Osteoblast (primary cell): ENCODE measurements around the gene EIF2AK3. TPM values are rescaled to one million over a fixed set of nuclear protein-coding genes. Genes with fewer than 3 reads are reported as not detected.
A peak's percentile ranks its signal among the peaks of the same experiment; 100 is the strongest.

Source experiments
- DNase-seq: peaks from one replicate; pipeline ENCODE4 v3.0.0; 2011; ENCODE audit warnings: low spot score, mixed read lengths; ENCODE audit not compliant: insufficient read length; ENCODE audit errors: missing footprints
- H2AFZ ChIP-seq: 2 replicates; pipeline ENCODE4 v1.6.0; 2011; ENCODE audit warnings: mild to moderate bottlenecking, low read length
- H3K27ac ChIP-seq: 2 replicates; pipeline ENCODE4 v1.5.1; 2011; ENCODE audit warnings: mild to moderate bottlenecking, low read depth, low read length, moderate library complexity
- H3K27me3 ChIP-seq: 2 replicates; pipeline ENCODE4 v1.6.0; 2012; ENCODE audit warnings: mild to moderate bottlenecking, control low read depth, inconsistent platforms, low read length, moderate library complexity; ENCODE audit not compliant: insufficient read depth
- H3K36me3 ChIP-seq: 2 replicates; pipeline ENCODE4 v1.5.1; 2011; ENCODE audit warnings: mild to moderate bottlenecking, low read length, control low read depth, moderate library complexity; ENCODE audit not compliant: insufficient read depth
- H3K4me1 ChIP-seq: 2 replicates; pipeline ENCODE4 v1.5.1; 2011; ENCODE audit warnings: mild to moderate bottlenecking, low read length, control low read depth, moderate library complexity; ENCODE audit not compliant: insufficient read depth
- H3K4me2 ChIP-seq: 2 replicates; pipeline ENCODE4 v1.6.0; 2011; ENCODE audit warnings: mild to moderate bottlenecking, low read length; ENCODE audit not compliant: insufficient read depth
- H3K4me3 ChIP-seq: fragments of 200-600 bp; sonication (generic); 3 replicates; pipeline ENCODE4 v1.5.1; 2012; ENCODE audit warnings: mild to moderate bottlenecking, low read length, inconsistent platforms; ENCODE audit not compliant: insufficient read depth
- H3K79me2 ChIP-seq: 2 replicates; pipeline ENCODE4 v1.6.0; 2012; ENCODE audit warnings: mild to moderate bottlenecking, low read length, control low read depth, inconsistent platforms; ENCODE audit not compliant: insufficient read depth
- H3K9me3 ChIP-seq: 2 replicates; pipeline ENCODE4 v1.5.1; 2011; ENCODE audit warnings: low read depth, low read length, control low read depth
- H4K20me1 ChIP-seq: 2 replicates; pipeline ENCODE4 v1.6.0; 2012; ENCODE audit warnings: mild to moderate bottlenecking, low read length, control low read depth; ENCODE audit not compliant: insufficient read depth
- CTCF ChIP-seq: IDR thresholded peaks from 2 replicates; pipeline ENCODE4 v1.5.1; 2011; ENCODE audit warnings: mild to moderate bottlenecking, low read depth, low read length, moderate library complexity; ENCODE audit errors: extremely low read depth
- total RNA-seq: library from RNA; depleted of rRNA; stranded (reverse); fragments of >200 nt; gene quantifications from 2 replicates; pipeline ENCODE4 v1.2.3, GENCODE V29; 2012

EIF2AK3 gene
- total RNA-seq, 1 donor, result 25.7 TPM

- peaks cover 52% of the 10 kb centered on the region for H3K79me2 ChIP-seq
- H3K4me1 ChIP-seq, result peaks cover 45% of the 10 kb centered on the region
- peak overlapping the region; percentile 62 for H3K4me2 ChIP-seq
- TF ChIP-seq CTCF, result no peak
- peak overlapping the region; percentile 87 for H3K27ac ChIP-seq
- DNase-seq, result peak; percentile 68
- no peak overlapping the region for H2AFZ ChIP-seq
- H3K4me3 ChIP-seq, result peak overlapping the region; percentile 5
- no peaks in the 10 kb centered on the region for H3K9me3 ChIP-seq
- H3K27me3 ChIP-seq, result no peaks in the 10 kb centered on the region
- peaks cover 33% of the 10 kb centered on the region for H4K20me1 ChIP-seq
- no peaks in the 10 kb centered on the region for H3K36me3 ChIP-seq
Observed at GRCh38 chr2:88600038-88600465, 27.2 kb downstream of the EIF2AK3 start.

- DNase-seq, result no peak
- peak overlapping the region; percentile 62 for H3K4me2 ChIP-seq
- peak overlapping the region; percentile 87 for H3K27ac ChIP-seq
- H3K79me2 ChIP-seq, result peaks cover 50% of the 10 kb centered on the region
- no peaks in the 10 kb centered on the region for H3K27me3 ChIP-seq
- H4K20me1 ChIP-seq, result peaks cover 33% of the 10 kb centered on the region
- H2AFZ ChIP-seq, result no peak overlapping the region
- no peaks in the 10 kb centered on the region for H3K9me3 ChIP-seq
- H3K36me3 ChIP-seq, result peaks cover 3% of the 10 kb centered on the region
- H3K4me1 ChIP-seq, result peaks cover 45% of the 10 kb centered on the region
- H3K4me3 ChIP-seq, result no peak overlapping the region
- TF ChIP-seq CTCF, result no peak
Observed at GRCh38 chr2:88599527-88599926, 27.7 kb downstream of the EIF2AK3 start.

- H3K27ac ChIP-seq, result no peak overlapping the region
- H3K36me3 ChIP-seq, result peaks cover 19% of the 10 kb centered on the region
- H4K20me1 ChIP-seq, result peaks cover 29% of the 10 kb centered on the region
- no peak for DNase-seq
- no peak for TF ChIP-seq CTCF
- H3K79me2 ChIP-seq, result peaks cover 38% of the 10 kb centered on the region
- H3K4me2 ChIP-seq, result no peak overlapping the region
- peaks cover 22% of the 10 kb centered on the region for H3K4me1 ChIP-seq
- H3K27me3 ChIP-seq, result no peaks in the 10 kb centered on the region
- no peak overlapping the region for H2AFZ ChIP-seq
- H3K9me3 ChIP-seq, result no peaks in the 10 kb centered on the region
- no peak overlapping the region for H3K4me3 ChIP-seq
Observed at GRCh38 chr2:88597168-88597567, 30.1 kb downstream of the EIF2AK3 start.

GRCh38 chr2:88596141-88596830, 31.0 kb downstream of the EIF2AK3 start:
- Histone ChIP-seq H3K79me2 (peaks cover 33% of the 10 kb centered on the region), H4K20me1 (peaks cover 27% of the 10 kb centered on the region), H3K4me2 (no peak overlapping the region), H3K27ac (no peak overlapping the region), H3K27me3 (no peaks in the 10 kb centered on the region), H3K36me3 (peaks cover 20% of the 10 kb centered on the region), H3K4me3 (no peak overlapping the region), H3K9me3 (no peaks in the 10 kb centered on the region), H2AFZ (no peak overlapping the region), H3K4me1 (peaks cover 16% of the 10 kb centered on the region)
- no peak for TF ChIP-seq CTCF
- no peak for DNase-seq
